Brain microvascular endothelial cell (primary cell): ENCODE results near the gene SOCS4.

Experiments
- DNase-seq: peaks from one replicate; pipeline ENCODE4 v3.0.0-alpha.2; 2020
- H3K27ac ChIP-seq: fragments of 250-450 bp; sonication (Bioruptor Pico); 2 replicates; pipeline ENCODE4 v1.5.1; 2020; ENCODE audit warnings: mild to moderate bottlenecking, moderate library complexity
- H3K27me3 ChIP-seq: fragments of 250-450 bp; sonication (Bioruptor Pico); replicated peaks from 2 replicates; pipeline ENCODE4 v1.5.1; 2020; ENCODE audit warnings: mild to moderate bottlenecking
- H3K36me3 ChIP-seq: fragments of 250-450 bp; sonication (Bioruptor Pico); replicated peaks from 2 replicates; pipeline ENCODE4 v1.5.1; 2020; ENCODE audit warnings: mild to moderate bottlenecking
- H3K4me3 ChIP-seq: 2 replicates; pipeline ENCODE4 v1.5.1; 2011; ENCODE audit warnings: low read depth, mild to moderate bottlenecking, control low read depth, low read length, moderate library complexity
- CTCF ChIP-seq: IDR thresholded peaks from 2 replicates; pipeline ENCODE4 v1.5.1; 2011; ENCODE audit warnings: low read depth, mild to moderate bottlenecking, moderate library complexity, low read length, control low read depth, inconsistent platforms; ENCODE audit errors: missing control alignments
- in situ Hi-C: cut with HindIII; loops from 2 replicates; pipeline ENCODE4 v1.10.0; 2017; ENCODE audit warnings: low sequenced_read_pairs, low pct_ligation_motif_present

Gene SOCS4

GRCh38 chr14:55052269-55052930 lies 25.4 kb downstream of the SOCS4 start:
- Histone ChIP-seq H3K27ac (peak overlapping the region; percentile 100), H3K36me3 (peaks cover 8% of the 10 kb centered on the region), H3K27me3 (no peaks in the 10 kb centered on the region), H3K4me3 (peak overlapping the region; percentile 98)
- DNase-seq = no peak
- no peak for TF ChIP-seq CTCF
- in situ Hi-C loops = no loop called here

- Histone ChIP-seq H3K27me3 (no peaks in the 10 kb centered on the region), H3K4me3 (peak overlapping the region; percentile 98), H3K27ac (peak overlapping the region; percentile 100), H3K36me3 (peaks cover 8% of the 10 kb centered on the region)
- in situ Hi-C loops = no loop called here
- no peak for TF ChIP-seq CTCF
- no peak for DNase-seq
These were observed 26.0 kb downstream of the SOCS4 start for GRCh38 chr14:55053018-55053417.

GRCh38 chr14:55053500-55053899 lies 26.5 kb downstream of the SOCS4 start:
- H3K4me3 ChIP-seq = no peak overlapping the region
- no peak for DNase-seq
- peaks cover 12% of the 10 kb centered on the region for H3K36me3 ChIP-seq
- no peak overlapping the region for H3K27ac ChIP-seq
- in situ Hi-C loops = no loop called here
- no peaks in the 10 kb centered on the region for H3K27me3 ChIP-seq
- no peak for TF ChIP-seq CTCF

- Histone ChIP-seq H3K4me3 (no peak overlapping the region), H3K36me3 (peaks cover 12% of the 10 kb centered on the region), H3K27me3 (no peaks in the 10 kb centered on the region), H3K27ac (no peak overlapping the region)
- in situ Hi-C loops = no loop called here
- no peak for DNase-seq
- TF ChIP-seq CTCF = no peak
These were observed 27.1 kb downstream of the SOCS4 start for GRCh38 chr14:55054098-55054497.

GRCh38 chr14:55057919-55058318 lies 30.9 kb downstream of the SOCS4 start:
- Histone ChIP-seq H3K4me3 (no peak overlapping the region), H3K36me3 (peaks cover 18% of the 10 kb centered on the region), H3K27ac (no peak overlapping the region), H3K27me3 (no peaks in the 10 kb centered on the region)
- DNase-seq = no peak
- in situ Hi-C loops = no loop called here
- TF ChIP-seq CTCF = no peak

GRCh38 chr14:55059333-55059732 lies 32.3 kb downstream of the SOCS4 start:
- in situ Hi-C loops = no loop called here
- Histone ChIP-seq H3K27ac (no peak overlapping the region), H3K4me3 (no peak overlapping the region), H3K36me3 (peaks cover 24% of the 10 kb centered on the region), H3K27me3 (no peaks in the 10 kb centered on the region)
- TF ChIP-seq CTCF = no peak
- DNase-seq = no peak
